Measurements from ENCODE around the gene FABP7. TPM values are rescaled to one million over a fixed set of nuclear protein-coding genes. Genes with fewer than 3 reads are reported as not detected.

Gene FABP7
- total and polyA plus RNA-seq, 2 experiments from 2014 or later, result 6.6 to 15.7 TPM

- Histone ChIP-seq H3K79me2 (replicated peaks; ENCODE audit: insufficient read depth) (no peaks in the 10 kb centered on the region), H3F3A (replicated peaks; ENCODE audit: low read depth) (0 out of 2 replicates have a peak, but pooled peaks cover 2% of the 10 kb centered on the region), H3K27ac (ENCODE audit: low read depth) (no peak overlapping the region), H3K4me2 (peak overlapping the region; percentile 69), H3K4me3 (peak overlapping the region; percentile 44), H2AFZ (peak overlapping the region; percentile 85), H4K20me1 (replicated peaks; ENCODE audit: insufficient read depth) (no peaks in the 10 kb centered on the region), H3K4me1 (ENCODE audit: insufficient read depth) (peaks cover 25% of the 10 kb centered on the region), H3K27me3 (ENCODE audit: insufficient read depth) (no peaks in the 10 kb centered on the region), H3K36me3 (ENCODE audit: insufficient read depth) (no peaks in the 10 kb centered on the region), H3K9me2 (ENCODE audit: insufficient read depth) (no peaks in the 10 kb centered on the region)
- 0 out of 2 replicates have a peak overlapping the region, but pooled peaks have one; percentile 6 for H3K27ac Mint-ChIP-seq
- H3K9me3 Mint-ChIP-seq, result no peaks in the 10 kb centered on the region
- peak overlapping the region; percentile 56 for H3K4me3 Mint-ChIP-seq
- H3K4me1 Mint-ChIP-seq, result peaks cover 37% of the 10 kb centered on the region
- H3K27me3 Mint-ChIP-seq (ENCODE audit: insufficient read depth, low read depth, poor library complexity), result peaks cover 6% of the 10 kb centered on the region
- H3K36me3 Mint-ChIP-seq (ENCODE audit: low read depth), result no peaks in the 10 kb centered on the region
- ATAC-seq, result peak; percentile 99
- DNase-seq (ENCODE audit: low spot score), result peak; percentile 82
- no peak for TF ChIP-seq ZNF462 (CRISPR knock-in tag; IDR thresholded peaks at IDR 0.05)
- no peak for TF ChIP-seq EZH2phosphoT487 (IDR thresholded peaks at IDR 0.05; ENCODE audit: unreplicated experiment)
- TF ChIP-seq, protein P1, sequence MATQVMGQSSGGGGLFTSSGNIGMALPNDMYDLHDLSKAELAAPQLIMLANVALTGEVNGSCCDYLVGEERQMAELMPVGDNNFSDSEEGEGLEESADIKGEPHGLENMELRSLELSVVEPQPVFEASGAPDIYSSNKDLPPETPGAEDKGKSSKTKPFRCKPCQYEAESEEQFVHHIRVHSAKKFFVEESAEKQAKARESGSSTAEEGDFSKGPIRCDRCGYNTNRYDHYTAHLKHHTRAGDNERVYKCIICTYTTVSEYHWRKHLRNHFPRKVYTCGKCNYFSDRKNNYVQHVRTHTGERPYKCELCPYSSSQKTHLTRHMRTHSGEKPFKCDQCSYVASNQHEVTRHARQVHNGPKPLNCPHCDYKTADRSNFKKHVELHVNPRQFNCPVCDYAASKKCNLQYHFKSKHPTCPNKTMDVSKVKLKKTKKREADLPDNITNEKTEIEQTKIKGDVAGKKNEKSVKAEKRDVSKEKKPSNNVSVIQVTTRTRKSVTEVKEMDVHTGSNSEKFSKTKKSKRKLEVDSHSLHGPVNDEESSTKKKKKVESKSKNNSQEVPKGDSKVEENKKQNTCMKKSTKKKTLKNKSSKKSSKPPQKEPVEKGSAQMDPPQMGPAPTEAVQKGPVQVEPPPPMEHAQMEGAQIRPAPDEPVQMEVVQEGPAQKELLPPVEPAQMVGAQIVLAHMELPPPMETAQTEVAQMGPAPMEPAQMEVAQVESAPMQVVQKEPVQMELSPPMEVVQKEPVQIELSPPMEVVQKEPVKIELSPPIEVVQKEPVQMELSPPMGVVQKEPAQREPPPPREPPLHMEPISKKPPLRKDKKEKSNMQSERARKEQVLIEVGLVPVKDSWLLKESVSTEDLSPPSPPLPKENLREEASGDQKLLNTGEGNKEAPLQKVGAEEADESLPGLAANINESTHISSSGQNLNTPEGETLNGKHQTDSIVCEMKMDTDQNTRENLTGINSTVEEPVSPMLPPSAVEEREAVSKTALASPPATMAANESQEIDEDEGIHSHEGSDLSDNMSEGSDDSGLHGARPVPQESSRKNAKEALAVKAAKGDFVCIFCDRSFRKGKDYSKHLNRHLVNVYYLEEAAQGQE (IDR thresholded peaks at IDR 0.05; ENCODE audit: unreplicated experiment), result no peak
- TF ChIP-seq STAT1 (IDR thresholded peaks at IDR 0.05; ENCODE audit: unreplicated experiment), result no peak
- no peak for TF ChIP-seq ZNF331 (CRISPR knock-in tag; IDR thresholded peaks at IDR 0.05; ENCODE audit: low read depth)
- TF ChIP-seq CREB1 (CRISPR knock-in tag; IDR thresholded peaks at IDR 0.05; ENCODE audit: low read depth), result no peak
- TF ChIP-seq POLR2AphosphoS5 (IDR thresholded peaks at IDR 0.05; ENCODE audit: low read depth), result no peak
- no peak for TF ChIP-seq EZH2 (IDR thresholded peaks at IDR 0.05; ENCODE audit: low read depth, unreplicated experiment)
- no peak for TF ChIP-seq JUNB (IDR thresholded peaks at IDR 0.05; ENCODE audit: unreplicated experiment)
- no peak for TF ChIP-seq ETS1 (IDR thresholded peaks at IDR 0.05)
- TF ChIP-seq CTCF (conservative IDR thresholded peaks at IDR 0.05; ENCODE audit: low read depth in 2 of 2), result no peak
- TF ChIP-seq NANOG (IDR thresholded peaks at IDR 0.05; ENCODE audit: borderline replicate concordance), result no peak
- TF ChIP-seq ZNF114 (CRISPR knock-in tag; IDR thresholded peaks at IDR 0.05), result no peak
Measured at GRCh38 chr6:122778985-122779661, 393 bp upstream of the FABP7 start.

All from GM23338 (cell line).